CD4-positive, CD25-positive, alpha-beta regulatory T cell (primary cell): ENCODE data around the gene SIX6. TPM values are rescaled to one million over a fixed set of nuclear protein-coding genes. Genes with fewer than 3 reads are reported as not detected.
A peak's percentile ranks its signal among the peaks of the same experiment; 100 is the strongest.
"Not testable (repeated sequence)": the region's sequence is repeated elsewhere in the genome, so short reads cannot be mapped to it uniquely, and the experiment has no call there.

Experiments used
- ATAC-seq, 2 donors: fragments of 150-1000 bp; cut with Tn5 transposase; one replicate each; pipeline ENCODE4 v1.10.0; 2021; ENCODE audit warnings: low read depth in 2 of 2, moderate number of reproducible peaks in 2 of 2, moderate library complexity in 1 of 2
- DNase-seq, 3 donors: peaks; one replicate each; pipeline versions ENCODE4 v3.0.0 to v3.0.0-alpha.2; 2012 to 2022; ENCODE audit warnings: mixed read lengths in 1 of 3
- H3K27ac ChIP-seq: one replicate; pipeline ENCODE4 v1.7.0; 2013; ENCODE audit warnings: mild to moderate bottlenecking, low read length; ENCODE audit not compliant: insufficient read depth, poor library complexity, severe bottlenecking
- H3K27me3 ChIP-seq: one replicate; pipeline ENCODE4 v1.7.0; 2013; ENCODE audit warnings: low read length; ENCODE audit not compliant: control insufficient read depth, insufficient read depth
- H3K36me3 ChIP-seq: one replicate; pipeline ENCODE4 v1.7.0; 2013; ENCODE audit warnings: mild to moderate bottlenecking, low read length, moderate library complexity; ENCODE audit not compliant: control insufficient read depth, insufficient read depth
- H3K4me1 ChIP-seq: 2 replicates; pipeline ENCODE4 v1.7.0; 2013; ENCODE audit warnings: mild to moderate bottlenecking, low read length; ENCODE audit not compliant: insufficient read depth, control insufficient read depth, poor library complexity, severe bottlenecking
- H3K4me3 ChIP-seq: one replicate; pipeline ENCODE4 v1.7.0; 2013; ENCODE audit warnings: low read depth, mild to moderate bottlenecking, low read length, moderate library complexity
- H3K9me3 ChIP-seq, 2 experiments: 1 replicate in 1 of 2; 2 replicates in 1 of 2; pipeline ENCODE4 v1.7.0; 2013; ENCODE audit warnings: low read length in 2 of 2, mild to moderate bottlenecking in 1 of 2, moderate library complexity in 1 of 2; ENCODE audit not compliant: control insufficient read depth in 2 of 2
- H3K27ac Mint-ChIP-seq, 3 donors: one replicate each; pipeline ENCODE4 v1.8.0; 2020 to 2022; ENCODE audit warnings: mild to moderate bottlenecking in 3 of 3, mixed read lengths in 3 of 3, moderate library complexity in 2 of 3
- H3K27me3 Mint-ChIP-seq: one replicate; pipeline ENCODE4 v1.8.0; 2022; ENCODE audit warnings: mild to moderate bottlenecking, mixed read lengths
- H3K36me3 Mint-ChIP-seq: one replicate; pipeline ENCODE4 v1.8.0; 2020; ENCODE audit warnings: mixed read lengths
- H3K4me1 Mint-ChIP-seq, 4 donors: one replicate each; pipeline ENCODE4 v1.8.0; 2020 to 2022; ENCODE audit warnings: mixed read lengths in 4 of 4, mild to moderate bottlenecking in 1 of 4
- H3K4me3 Mint-ChIP-seq, 4 donors: one replicate each; pipeline ENCODE4 v1.8.0; 2020 to 2022; ENCODE audit warnings: mild to moderate bottlenecking in 4 of 4, mixed read lengths in 4 of 4, moderate library complexity in 3 of 4
- H3K9me3 Mint-ChIP-seq, 7 donors: one replicate each; pipeline ENCODE4 v1.8.0; 2020 to 2022; ENCODE audit warnings: mixed read lengths in 7 of 7, mild to moderate bottlenecking in 3 of 7, moderate library complexity in 2 of 7
- polyA plus RNA-seq, 4 donors: library from polyadenylated mRNA; unstranded; fragments of 300-500 nt; fragmentation: Illumina TruSeq; gene quantifications; one replicate each; pipeline ENCODE4 v1.2.3, GENCODE V29; 2021
- total RNA-seq: library from RNA; stranded (reverse); gene quantifications from one replicate; pipeline ENCODE4 v1.2.3, GENCODE V29; 2022

SIX6 gene
- total RNA-seq, result not detected
- polyA plus RNA-seq, result not detected

GRCh38 chr14:60508707-60509437, at the start of gene SIX6:
Gene SIX6 (plus strand): TSS chr14:60509146. CDS start chr14:60509399, 253 bp downstream.
- Histone ChIP-seq H3K4me3 (no peak within 1 kb of the TSS), H3K36me3 (no peaks in the 10 kb centered on the region), H3K9me3 (no peaks in the 10 kb centered on the region), H3K27ac (no peak within 1 kb of the TSS), H3K4me1 (peaks cover 6% of the 10 kb centered on the region), H3K27me3 (peaks cover 57% of the 10 kb centered on the region)
- Mint-ChIP-seq H3K4me1 (peaks cover 0 to 17% (median 1%) of the 10 kb centered on the region in 4 donors), H3K9me3 (peaks cover 0 to 8% (median 0%) of the 10 kb centered on the region in 7 donors), H3K36me3 (no peaks in the 10 kb centered on the region), H3K4me3 (peak within 1 kb of the TSS in 2 of 4 donors; percentile 43 to 66), H3K27me3 (peaks cover 87% of the 10 kb centered on the region), H3K27ac (peak within 1 kb of the TSS in 1 of 3 donors; percentile 48)
- ATAC-seq (no peak), DNase-seq (no peak)

- not testable (repeated sequence) for H3K4me3 Mint-ChIP-seq, H3K27ac ChIP-seq, H3K36me3 ChIP-seq, DNase-seq, H3K9me3 ChIP-seq, H3K27ac Mint-ChIP-seq, H3K36me3 Mint-ChIP-seq, H3K4me3 ChIP-seq, ATAC-seq, H3K4me1 Mint-ChIP-seq, H3K4me1 ChIP-seq
- Mint-ChIP-seq H3K9me3 (peaks cover 0 to 12% (median 6%) of the 10 kb centered on the region in 7 donors), H3K27me3 (peaks cover 21% of the 10 kb centered on the region)
- H3K27me3 ChIP-seq, result peaks cover 12% of the 10 kb centered on the region
These were observed 28.7 kb upstream of the SIX6 start for GRCh38 chr14:60480248-60480647.

GRCh38 chr14:60482743-60483142, 26.2 kb upstream of the SIX6 start:
- no peak for DNase-seq
- Mint-ChIP-seq H3K36me3 (no peaks in the 10 kb centered on the region), H3K4me1 (peaks cover 0 to 5% (median 1%) of the 10 kb centered on the region in 4 donors), H3K27me3 (peaks cover 33% of the 10 kb centered on the region), H3K27ac (no peak overlapping the region), H3K4me3 (no peak overlapping the region), H3K9me3 (peaks cover 0 to 12% (median 6%) of the 10 kb centered on the region in 7 donors)
- Histone ChIP-seq H3K36me3 (no peaks in the 10 kb centered on the region), H3K27ac (no peak overlapping the region), H3K4me1 (peaks cover 6% of the 10 kb centered on the region), H3K4me3 (no peak overlapping the region), H3K9me3 (peaks cover 0 to 5% of the 10 kb centered on the region in 2 experiments), H3K27me3 (peaks cover 26% of the 10 kb centered on the region)
- ATAC-seq, result no peak

GRCh38 chr14:60485057-60485597, 23.8 kb upstream of the SIX6 start:
- Mint-ChIP-seq H3K36me3 (no peaks in the 10 kb centered on the region), H3K4me3 (no peak overlapping the region), H3K4me1 (peaks cover 0 to 5% (median 1%) of the 10 kb centered on the region in 4 donors), H3K9me3 (peaks cover 0 to 8% (median 6%) of the 10 kb centered on the region in 7 donors), H3K27ac (no peak overlapping the region), H3K27me3 (peaks cover 33% of the 10 kb centered on the region)
- Histone ChIP-seq H3K4me3 (no peak overlapping the region), H3K4me1 (peaks cover 6% of the 10 kb centered on the region), H3K27ac (no peak overlapping the region), H3K36me3 (no peaks in the 10 kb centered on the region), H3K9me3 (peaks cover 0 to 4% of the 10 kb centered on the region in 2 experiments), H3K27me3 (peaks cover 29% of the 10 kb centered on the region)
- DNase-seq, result no peak
- ATAC-seq, result no peak

DNA sequence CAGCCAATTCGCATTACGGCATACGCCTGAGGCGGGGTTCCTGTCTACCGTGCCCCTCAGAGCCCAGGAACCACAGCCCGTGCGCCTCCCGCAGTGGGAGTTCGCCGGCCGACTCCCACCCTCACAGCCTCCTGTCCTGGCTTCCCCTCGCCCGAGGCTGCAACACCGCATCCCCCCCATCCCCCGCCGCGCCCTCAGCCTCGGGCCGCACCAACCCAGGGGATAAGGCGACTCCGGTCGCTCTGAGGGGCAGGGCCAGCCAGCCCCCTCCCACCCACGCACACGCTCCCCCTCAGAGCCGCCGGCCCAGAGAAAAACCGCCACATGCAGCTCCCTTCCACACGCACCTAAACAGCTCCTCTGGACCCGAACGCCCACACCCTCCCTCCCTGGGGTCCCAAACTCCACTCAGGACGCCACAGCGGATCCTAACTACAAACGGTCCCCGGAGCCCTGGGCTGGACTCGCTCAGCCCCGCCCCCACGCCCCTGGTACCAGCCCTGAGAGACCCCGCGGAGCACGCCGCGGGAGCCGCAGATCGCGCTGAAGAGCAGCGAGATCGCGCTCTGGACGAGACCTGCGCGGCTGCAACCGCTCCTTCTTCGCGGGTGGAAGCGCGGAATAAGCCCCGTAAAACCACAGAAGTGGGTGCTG, 23.2 kb upstream of the SIX6 start, which contains the start of gene C14orf39:
Gene C14orf39 (minus strand): TSS at position 466 of the 654 bp plus-strand sequence. CDS start 985 bp downstream, outside the sequence.
- Mint-ChIP-seq H3K27ac (no peak within 1 kb of the TSS), H3K9me3 (peaks cover 0 to 4% (median 1%) of the 10 kb centered on the region in 7 donors), H3K36me3 (no peaks in the 10 kb centered on the region), H3K4me3 (no peak within 1 kb of the TSS), H3K27me3 (peaks cover 30% of the 10 kb centered on the region), H3K4me1 (peaks cover 0 to 5% (median 1%) of the 10 kb centered on the region in 4 donors)
- DNase-seq (no peak), ATAC-seq (no peak)
- H3K36me3 ChIP-seq, result no peaks in the 10 kb centered on the region
- peaks cover 29% of the 10 kb centered on the region for H3K27me3 ChIP-seq
- peaks cover 6% of the 10 kb centered on the region for H3K4me1 ChIP-seq
- no peak within 1 kb of the TSS for H3K4me3 ChIP-seq
- H3K27ac ChIP-seq, result no peak within 1 kb of the TSS
- no peaks in the 10 kb centered on the region for H3K9me3 ChIP-seq

- Mint-ChIP-seq H3K36me3 (no peaks in the 10 kb centered on the region), H3K4me1 (peaks cover 0 to 5% (median 1%) of the 10 kb centered on the region in 4 donors), H3K27ac (no peak overlapping the region), H3K4me3 (no peak overlapping the region), H3K9me3 (peaks cover 0 to 6% (median 1%) of the 10 kb centered on the region in 7 donors), H3K27me3 (peaks cover 23% of the 10 kb centered on the region)
- ATAC-seq (no peak), DNase-seq (no peak)
- H3K27ac ChIP-seq, result no peak overlapping the region
- peaks cover 6% of the 10 kb centered on the region for H3K4me1 ChIP-seq
- no peaks in the 10 kb centered on the region for H3K9me3 ChIP-seq
- peaks cover 29% of the 10 kb centered on the region for H3K27me3 ChIP-seq
- no peaks in the 10 kb centered on the region for H3K36me3 ChIP-seq
- no peak overlapping the region for H3K4me3 ChIP-seq
These were observed 21.7 kb upstream of the SIX6 start for GRCh38 chr14:60487211-60487610.

GRCh38 chr14:60488175-60488574, 20.8 kb upstream of the SIX6 start:
- peaks cover 6% of the 10 kb centered on the region for H3K4me1 ChIP-seq
- no peak overlapping the region for H3K4me3 Mint-ChIP-seq
- no peak overlapping the region for H3K4me3 ChIP-seq
- H3K27ac Mint-ChIP-seq, result no peak overlapping the region
- H3K36me3 ChIP-seq, result no peaks in the 10 kb centered on the region
- H3K9me3 ChIP-seq, result no peaks in the 10 kb centered on the region
- no peak overlapping the region for H3K27ac ChIP-seq
- no peaks in the 10 kb centered on the region for H3K36me3 Mint-ChIP-seq
- peaks cover 29% of the 10 kb centered on the region for H3K27me3 ChIP-seq
- no peak for ATAC-seq
- peaks cover 23% of the 10 kb centered on the region for H3K27me3 Mint-ChIP-seq
- DNase-seq, result no peak
- peaks cover 0 to 5% (median 1%) of the 10 kb centered on the region in 4 donors for H3K4me1 Mint-ChIP-seq
- H3K9me3 Mint-ChIP-seq, result peaks cover 0 to 6% (median 1%) of the 10 kb centered on the region in 7 donors
